ENCODE results near the gene MEPCE. TPM values are rescaled to one million over a fixed set of nuclear protein-coding genes. Genes with fewer than 3 reads are reported as not detected.

Gene MEPCE
- total RNA-seq, 4 donors from 2014 or later: 27.9 to 34.2 (median 30.8) TPM

DNA sequence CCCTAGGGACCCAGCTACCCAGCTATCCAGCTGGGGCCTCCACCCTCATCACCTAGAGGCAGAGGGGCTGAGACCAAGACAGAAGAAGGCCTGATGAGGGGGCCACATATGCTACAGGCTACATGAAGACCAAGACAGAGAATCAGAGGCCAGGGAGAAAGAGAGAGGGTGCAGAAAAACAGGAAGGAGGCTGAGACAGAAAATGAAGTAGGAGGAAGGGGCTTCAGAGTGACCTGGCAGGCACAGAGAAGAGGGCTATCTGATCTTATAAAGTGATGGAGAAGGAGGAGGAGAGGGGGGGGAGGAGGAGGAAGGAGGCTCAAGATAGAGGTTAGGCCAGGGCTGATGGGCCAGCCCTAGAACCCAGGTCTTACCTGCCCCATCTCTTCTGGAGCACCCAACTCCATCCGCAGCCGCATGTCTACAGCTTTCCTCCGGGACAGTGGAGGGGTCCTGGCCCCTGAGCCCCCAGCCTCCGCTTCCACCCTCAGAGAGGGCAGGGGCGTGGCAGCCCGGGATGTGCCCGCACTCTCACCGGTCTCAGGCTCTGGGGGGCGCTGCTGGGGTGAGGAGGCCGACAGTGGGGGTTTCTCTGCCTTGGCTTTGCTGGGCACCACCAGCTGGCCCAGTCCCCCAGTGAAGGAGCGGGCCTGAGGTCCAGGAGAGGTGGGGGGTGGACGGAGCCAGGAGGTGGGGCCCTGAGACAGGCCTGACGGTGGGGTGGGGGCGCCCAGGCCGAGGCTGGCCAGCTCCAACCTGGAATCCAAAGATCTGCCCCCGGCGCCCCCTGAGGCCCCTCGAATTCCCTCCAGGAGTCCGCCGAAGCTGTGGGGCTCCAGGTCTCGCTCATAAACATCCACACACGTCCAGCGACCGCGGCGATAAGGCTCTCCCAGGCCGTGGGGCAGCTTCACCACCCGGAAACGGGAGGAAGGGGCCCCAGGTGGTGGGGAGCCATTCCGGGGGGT lies 47.6 kb downstream of the MEPCE start:
- H3K36me3 ChIP-seq: peaks cover 0 to 34% of the 10 kb centered on the region in 2 donors
- peak overlapping the region; percentile 10 to 94 (median 92) for H3K27ac ChIP-seq
- no peaks in the 10 kb centered on the region for H3K27me3 ChIP-seq
- peak overlapping the region; percentile 69 to 78 for H3K4me3 ChIP-seq
- TF ChIP-seq, protein P1, sequence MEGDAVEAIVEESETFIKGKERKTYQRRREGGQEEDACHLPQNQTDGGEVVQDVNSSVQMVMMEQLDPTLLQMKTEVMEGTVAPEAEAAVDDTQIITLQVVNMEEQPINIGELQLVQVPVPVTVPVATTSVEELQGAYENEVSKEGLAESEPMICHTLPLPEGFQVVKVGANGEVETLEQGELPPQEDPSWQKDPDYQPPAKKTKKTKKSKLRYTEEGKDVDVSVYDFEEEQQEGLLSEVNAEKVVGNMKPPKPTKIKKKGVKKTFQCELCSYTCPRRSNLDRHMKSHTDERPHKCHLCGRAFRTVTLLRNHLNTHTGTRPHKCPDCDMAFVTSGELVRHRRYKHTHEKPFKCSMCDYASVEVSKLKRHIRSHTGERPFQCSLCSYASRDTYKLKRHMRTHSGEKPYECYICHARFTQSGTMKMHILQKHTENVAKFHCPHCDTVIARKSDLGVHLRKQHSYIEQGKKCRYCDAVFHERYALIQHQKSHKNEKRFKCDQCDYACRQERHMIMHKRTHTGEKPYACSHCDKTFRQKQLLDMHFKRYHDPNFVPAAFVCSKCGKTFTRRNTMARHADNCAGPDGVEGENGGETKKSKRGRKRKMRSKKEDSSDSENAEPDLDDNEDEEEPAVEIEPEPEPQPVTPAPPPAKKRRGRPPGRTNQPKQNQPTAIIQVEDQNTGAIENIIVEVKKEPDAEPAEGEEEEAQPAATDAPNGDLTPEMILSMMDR (IDR thresholded peaks at IDR 0.05): peak in 1 of 4 experiments; percentile 38
- no peak for TF ChIP-seq POLR2AphosphoS5 (IDR thresholded peaks at IDR 0.05)
- H3K4me1 ChIP-seq: peaks cover 0 to 69% (median 53%) of the 10 kb centered on the region in 3 donors
- no peaks in the 10 kb centered on the region for H3K9me3 ChIP-seq
- 34 to 42% methylated on average over 3 to 6 of the region's 30 CpGs for WGBS, 2 donors (ENCODE audit: low coverage in 1 of 2)
- no peak for ATAC-seq

DNA sequence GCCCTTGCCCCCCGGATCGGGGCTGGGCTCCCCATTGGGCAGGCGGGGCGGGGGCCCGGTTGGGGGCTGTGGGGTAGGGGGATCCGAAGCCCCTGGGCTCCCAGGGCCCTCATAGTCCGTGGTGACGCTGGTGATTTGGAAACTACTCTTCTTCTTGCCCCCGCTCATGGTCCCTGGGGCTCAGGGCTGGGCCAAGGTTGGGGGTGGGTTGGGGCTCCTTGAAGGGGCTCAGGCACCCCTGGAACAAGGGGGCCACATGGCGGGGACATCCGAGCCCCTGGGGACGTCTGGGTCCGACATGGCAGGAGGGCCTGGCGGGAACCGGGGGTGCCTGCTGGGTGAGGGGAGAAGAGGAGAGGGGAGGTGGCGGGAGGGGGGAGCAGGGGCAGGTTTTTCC lies 48.2 kb downstream of the MEPCE start:
- WGBS, 2 donors (ENCODE audit: low coverage in 1 of 2): no CpG with 5 or more reads among the region's 16 CpGs
- no peak for ATAC-seq
- Histone ChIP-seq H3K9me3 (no peaks in the 10 kb centered on the region), H3K27ac (peak overlapping the region; percentile 10 to 94 (median 92)), H3K4me3 (peak overlapping the region; percentile 69 to 78), H3K4me1 (peaks cover 0 to 69% (median 50%) of the 10 kb centered on the region in 3 donors), H3K36me3 (peaks cover 0 to 27% of the 10 kb centered on the region in 2 donors), H3K27me3 (no peaks in the 10 kb centered on the region)
- TF ChIP-seq POLR2A (IDR thresholded peaks at IDR 0.05): no peak
- TF ChIP-seq EP300 (IDR thresholded peaks at IDR 0.05): no peak
- no peak for TF ChIP-seq POLR2AphosphoS5 (IDR thresholded peaks at IDR 0.05)
- TF ChIP-seq, protein P1 (IDR thresholded peaks at IDR 0.05): no peak

DNA sequence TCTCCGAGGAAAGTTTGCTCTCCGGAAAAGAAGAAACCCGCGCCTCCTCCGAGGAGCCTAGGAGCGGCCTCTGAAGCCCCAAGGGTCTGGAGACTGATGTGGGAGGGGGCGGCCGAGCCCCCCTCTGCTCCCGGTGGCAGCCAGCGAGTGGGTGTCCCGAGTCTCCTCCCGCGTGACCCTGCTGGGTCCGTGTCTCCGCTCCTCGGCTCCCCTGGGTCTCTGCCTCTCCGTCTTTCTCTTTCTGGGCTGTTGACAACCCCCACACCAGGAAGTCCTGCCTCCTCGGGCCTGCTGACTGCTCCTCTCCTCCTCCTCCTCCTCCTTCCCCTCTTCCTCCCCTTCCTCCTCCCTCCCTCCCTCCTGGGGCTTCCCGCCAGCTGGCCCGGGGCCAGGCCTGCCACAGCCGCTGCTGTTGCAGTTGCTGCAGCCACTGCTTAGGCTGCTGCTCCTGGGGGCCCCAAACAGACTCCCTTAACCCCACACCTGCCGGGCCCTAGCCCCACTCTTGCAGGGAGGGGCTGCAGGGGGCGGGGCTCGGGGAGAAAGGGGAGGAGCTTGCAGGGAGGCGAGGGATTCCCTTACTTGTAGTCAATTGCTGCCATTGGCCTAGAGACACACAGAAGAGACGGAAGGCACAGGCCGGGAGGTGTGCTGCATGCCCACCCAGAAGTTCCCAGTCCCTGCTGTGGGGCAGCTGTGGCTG lies 49.5 kb downstream of the MEPCE start, which contains the start of gene TSC22D4:
TSS of gene TSC22D4 (minus strand) at position 257 of the 703 bp plus-strand sequence. CDS start 1,176 bp downstream, outside the sequence.
- TF ChIP-seq EP300 (IDR thresholded peaks at IDR 0.05) (no peak), POLR2A (IDR thresholded peaks at IDR 0.05) (peak; percentile 74 to 84), POLR2AphosphoS5 (IDR thresholded peaks at IDR 0.05) (peak; percentile 94)
- TF ChIP-seq, protein P1 (IDR thresholded peaks at IDR 0.05): no peak
- peak; percentile 91 for ATAC-seq
- Histone ChIP-seq H3K9me3 (no peaks in the 10 kb centered on the region), H3K4me3 (peak within 1 kb of the TSS; percentile 69 to 78), H3K36me3 (peaks cover 0 to 15% of the 10 kb centered on the region in 2 donors), H3K27me3 (no peaks in the 10 kb centered on the region), H3K4me1 (peaks cover 0 to 69% (median 45%) of the 10 kb centered on the region in 3 donors), H3K27ac (peak within 1 kb of the TSS; percentile 67 to 94 (median 92))
- WGBS, 2 donors (ENCODE audit: low coverage in 1 of 2): 0% methylated on average over 11 of the region's 27 CpGs; no CpG with 5 or more reads in 1 of the 2 donors

DNA sequence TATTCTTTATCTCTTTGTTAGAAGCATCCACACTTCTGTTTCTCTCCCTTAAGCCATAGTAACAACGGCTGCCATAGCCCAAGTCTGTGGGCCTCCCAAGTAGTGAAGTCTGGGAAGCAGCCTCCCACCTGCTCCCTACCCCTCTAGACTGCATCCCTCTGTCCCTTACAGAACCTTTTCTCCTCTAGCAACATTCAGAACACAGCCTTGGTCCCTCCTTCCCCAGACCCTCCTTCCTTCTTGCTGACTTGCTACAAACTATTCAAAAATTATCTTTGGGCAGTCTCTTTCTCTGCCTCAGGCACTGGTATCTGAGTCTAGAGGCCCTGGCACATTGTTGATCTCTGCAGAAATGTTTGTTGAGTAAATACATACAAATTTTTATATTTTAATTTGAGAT lies 51.8 kb downstream of the MEPCE start:
- peaks cover 0 to 6% of the 10 kb centered on the region in 2 donors for H3K36me3 ChIP-seq
- H3K4me1 ChIP-seq: peaks cover 0 to 63% (median 24%) of the 10 kb centered on the region in 3 donors
- 71 to 78% methylated on average over 1 of the region's 1 CpG for WGBS, 2 donors (ENCODE audit: low coverage in 1 of 2)
- H3K4me3 ChIP-seq: no peak overlapping the region
- no peak for ATAC-seq
- no peak overlapping the region for H3K27ac ChIP-seq
- H3K27me3 ChIP-seq: no peaks in the 10 kb centered on the region
- no peaks in the 10 kb centered on the region for H3K9me3 ChIP-seq
- TF ChIP-seq POLR2AphosphoS5 (IDR thresholded peaks at IDR 0.05) (no peak), POLR2A (IDR thresholded peaks at IDR 0.05) (no peak), EP300 (IDR thresholded peaks at IDR 0.05) (no peak)
- TF ChIP-seq, protein P1 (IDR thresholded peaks at IDR 0.05): no peak

Measured in gastroesophageal sphincter (tissue), 4 donors.